Measurements from ENCODE around the gene TMCO1. TPM values are rescaled to one million over a fixed set of nuclear protein-coding genes. Genes with fewer than 3 reads are reported as not detected.
"Not testable (repeated sequence)": the region's sequence is repeated elsewhere in the genome, so short reads cannot be mapped to it uniquely, and the experiment has no call there.

The TMCO1 gene
- polyA plus RNA-seq, 1 of the 3 experiments (the other 2 are of a cell fraction), result 54.4 TPM

- Histone ChIP-seq H3F3A (replicated peaks; ENCODE audit: insufficient read depth) (peaks cover 10% of the 10 kb centered on the region), H3K9ac (no peak overlapping the region), H3K9me3 (no peaks in the 10 kb centered on the region), H3K27ac (ENCODE audit: low read depth in 2 of 2, low read length in 1 of 2) (no peak overlapping the region), H3K79me2 (ENCODE audit: insufficient read depth) (no peaks in the 10 kb centered on the region), H3K9me2 (no peaks in the 10 kb centered on the region), H2AFZ (ENCODE audit: low read depth) (no peak overlapping the region), H3K27me3 (ENCODE audit: insufficient read depth) (no peaks in the 10 kb centered on the region), H3K36me3 (replicated peaks in 1 of 2; ENCODE audit: control insufficient read depth in 1 of 2, insufficient read depth in 2 of 2, low read length in 1 of 2) (peaks cover 20 to 28% of the 10 kb centered on the region in 2 experiments), H3K4me3 (ENCODE audit: low read depth in 2 of 2, low read length in 1 of 2) (no peak overlapping the region), H3K4me1 (ENCODE audit: control insufficient read depth in 1 of 2, insufficient read depth in 2 of 2, low read depth in 1 of 2, low read length in 1 of 2) (no peaks in the 10 kb centered on the region), H4K20me1 (ENCODE audit: insufficient read depth) (no peaks in the 10 kb centered on the region), H3K4me2 (no peak overlapping the region)
- ChIA-PET CTCF (interaction anchor here (0.9 kb wide), 1 partner anchor 187 kb away, joined by 3 read pairs; no protein-coding TSS in a partner anchor), POLR2A (no interaction called here)
- WGBS (ENCODE audit: low lambda C conversion rate), result 93% methylated on average over 2 of the region's 2 CpGs
- DNase-seq, result no peak
- TF ChIP-seq RFX5 (IDR thresholded peaks at IDR 0.05; ENCODE audit: low read length) (no peak), FOXJ3 (CRISPR knock-in tag; IDR thresholded peaks at IDR 0.05) (no peak), YY1 (IDR thresholded peaks at IDR 0.05; ENCODE audit: low read depth) (no peak)
Observed at GRCh38 chr1:165726169-165726568, 42.5 kb downstream of the TMCO1 start.

DNA sequence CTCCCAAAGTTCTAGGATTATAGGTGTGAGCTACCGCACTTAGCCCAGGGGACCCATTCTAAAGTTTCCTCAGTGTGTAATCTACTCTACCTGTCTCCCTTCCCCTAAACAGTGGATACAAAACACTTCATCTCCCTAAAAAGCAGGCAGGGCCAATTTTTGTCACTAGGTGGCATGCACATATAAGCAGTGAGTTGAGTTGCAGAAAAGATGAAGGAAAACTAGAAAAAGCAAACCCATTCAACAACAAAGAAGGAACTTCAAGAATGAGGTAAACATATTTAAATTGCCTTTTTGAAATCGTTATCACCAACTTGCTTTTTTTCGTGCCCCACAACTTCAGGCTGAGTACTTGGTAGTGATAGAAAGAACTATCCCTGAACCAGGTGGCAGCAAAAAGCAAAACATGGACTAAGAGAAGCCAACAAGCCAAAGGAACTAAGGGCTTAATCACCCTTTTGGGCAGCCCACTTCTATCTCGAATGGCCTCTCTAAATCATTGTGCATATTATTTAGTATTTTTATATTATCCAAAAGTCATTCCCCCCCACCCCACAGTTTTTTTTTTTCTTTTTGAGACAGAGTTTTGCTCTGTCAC is 50.7 kb downstream of the TMCO1 start:
- H3K4me3 ChIP-seq (ENCODE audit: low read depth in 2 of 2, low read length in 1 of 2), result peak overlapping the region in 1 of 2 experiments; percentile 8; a peak in 1 of 4 replicates
- no peaks in the 10 kb centered on the region for H3K27me3 ChIP-seq (ENCODE audit: insufficient read depth)
- H3K79me2 ChIP-seq (ENCODE audit: insufficient read depth), result no peaks in the 10 kb centered on the region
- no peak overlapping the region for H3K4me2 ChIP-seq
- no peaks in the 10 kb centered on the region for H3K4me1 ChIP-seq (ENCODE audit: control insufficient read depth in 1 of 2, insufficient read depth in 2 of 2, low read depth in 1 of 2, low read length in 1 of 2)
- no peak overlapping the region for H3K9ac ChIP-seq
- TF ChIP-seq TCF12 (IDR thresholded peaks at IDR 0.05) (no peak), RXRA (IDR thresholded peaks at IDR 0.05; ENCODE audit: borderline replicate concordance, low read depth) (no peak), NFIC (IDR thresholded peaks at IDR 0.05; ENCODE audit: borderline replicate concordance) (no peak), YY1 (IDR thresholded peaks at IDR 0.05; ENCODE audit: low read depth) (no peak), POLR2AphosphoS5 (IDR thresholded peaks at IDR 0.05; ENCODE audit: low read depth, low read length) (no peak), CTCF (IDR thresholded peaks at IDR 0.05) (peak; percentile 92), JUND (IDR thresholded peaks at IDR 0.05) (no peak), NRF1 (IDR thresholded peaks at IDR 0.05; ENCODE audit: low read depth, low read length) (no peak; the same call in 1 of the 2 replicates), SMC3 (IDR thresholded peaks at IDR 0.05; ENCODE audit: low read depth, low read length) (peak; percentile 83), RAD21 (IDR thresholded peaks at IDR 0.05; ENCODE audit: low read length) (peak; percentile 92), EZH2phosphoT487 (IDR thresholded peaks at IDR 0.05; ENCODE audit: borderline replicate concordance, low read depth) (no peak), TEAD4 (IDR thresholded peaks at IDR 0.05; ENCODE audit: borderline replicate concordance, insufficient read depth) (no peak), MEF2A (IDR thresholded peaks at IDR 0.05; ENCODE audit: borderline replicate concordance, low read depth) (no peak), EP300 (IDR thresholded peaks at IDR 0.05; ENCODE audit: borderline replicate concordance in 1 of 2, low read depth in 1 of 2, low read length in 1 of 2) (no peak), TAF1 (IDR thresholded peaks at IDR 0.05; ENCODE audit: borderline replicate concordance, low read depth, low read length) (no peak), RCOR1 (IDR thresholded peaks at IDR 0.05; ENCODE audit: low read length) (no peak), RFX5 (IDR thresholded peaks at IDR 0.05; ENCODE audit: low read length) (no peak), FOXM1 (IDR thresholded peaks at IDR 0.05; ENCODE audit: low read depth) (no peak)
- TF ChIP-seq, protein P1, sequence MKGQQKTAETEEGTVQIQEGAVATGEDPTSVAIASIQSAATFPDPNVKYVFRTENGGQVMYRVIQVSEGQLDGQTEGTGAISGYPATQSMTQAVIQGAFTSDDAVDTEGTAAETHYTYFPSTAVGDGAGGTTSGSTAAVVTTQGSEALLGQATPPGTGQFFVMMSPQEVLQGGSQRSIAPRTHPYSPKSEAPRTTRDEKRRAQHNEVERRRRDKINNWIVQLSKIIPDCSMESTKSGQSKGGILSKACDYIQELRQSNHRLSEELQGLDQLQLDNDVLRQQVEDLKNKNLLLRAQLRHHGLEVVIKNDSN (IDR thresholded peaks at IDR 0.05; ENCODE audit: borderline replicate concordance, low read depth), result no peak
- H3F3A ChIP-seq (replicated peaks; ENCODE audit: insufficient read depth), result peaks cover 10% of the 10 kb centered on the region
- WGBS (ENCODE audit: low lambda C conversion rate), result 31% methylated on average over 4 of the region's 4 CpGs
- CTCF ChIA-PET, result interaction anchor here (0.7 to 6.2 kb wide), 4 partner anchors 15 to 197 kb away, joined by 3 to 49 read pairs (median 4); no protein-coding TSS in a partner anchor
- H3K9me2 ChIP-seq, result no peaks in the 10 kb centered on the region
- POLR2A ChIA-PET, result no interaction called here
- no peaks in the 10 kb centered on the region for H4K20me1 ChIP-seq (ENCODE audit: insufficient read depth)
- no peaks in the 10 kb centered on the region for H3K36me3 ChIP-seq (replicated peaks in 1 of 2; ENCODE audit: control insufficient read depth in 1 of 2, insufficient read depth in 2 of 2, low read length in 1 of 2)
- peak; percentile 47 for DNase-seq
- H3K27ac ChIP-seq (ENCODE audit: low read depth in 2 of 2, low read length in 1 of 2), result no peak overlapping the region
- H2AFZ ChIP-seq (ENCODE audit: low read depth), result no peak overlapping the region
- no peaks in the 10 kb centered on the region for H3K9me3 ChIP-seq

GRCh38 chr1:165716265-165717051 is 52.2 kb downstream of the TMCO1 start:
- 87% methylated on average over 8 of the region's 8 CpGs for WGBS (ENCODE audit: low lambda C conversion rate)
- H3F3A ChIP-seq (replicated peaks; ENCODE audit: insufficient read depth); H3K27ac ChIP-seq (ENCODE audit: low read depth in 2 of 2, low read length in 1 of 2); H3K9ac ChIP-seq; H3K36me3 ChIP-seq (replicated peaks in 1 of 2; ENCODE audit: control insufficient read depth in 1 of 2, insufficient read depth in 2 of 2, low read length in 1 of 2); H3K27me3 ChIP-seq (ENCODE audit: insufficient read depth); H3K4me3 ChIP-seq (ENCODE audit: low read depth in 2 of 2, low read length in 1 of 2); H3K9me3 ChIP-seq; H3K9me2 ChIP-seq; POLR2A ChIA-PET; H3K4me2 ChIP-seq; H4K20me1 ChIP-seq (ENCODE audit: insufficient read depth); H3K79me2 ChIP-seq (ENCODE audit: insufficient read depth); H3K4me1 ChIP-seq (ENCODE audit: control insufficient read depth in 1 of 2, insufficient read depth in 2 of 2, low read depth in 1 of 2, low read length in 1 of 2); DNase-seq; H2AFZ ChIP-seq (ENCODE audit: low read depth): not testable (repeated sequence)
- CTCF ChIA-PET, result interaction anchor here (6.2 kb wide), 1 partner anchor 198 kb away, joined by 49 read pairs; no protein-coding TSS in a partner anchor

Measured in SK-N-SH (cell line).